ENCODE measurements around the gene CTTN.

Gene CTTN

GRCh38 chr11:70353900-70354568, 44.3 kb upstream of the CTTN start:
- no peak overlapping the region for H3K4me3 ChIP-seq (ENCODE audit: low read depth, low read length, poor library complexity, severe bottlenecking)
- no peak overlapping the region for H3K27ac ChIP-seq (ENCODE audit: low read depth, low read length, poor library complexity, severe bottlenecking)
- no peak overlapping the region for H3K9ac ChIP-seq (ENCODE audit: low read length)
- H3K4me1 ChIP-seq (ENCODE audit: insufficient read depth, low read length, severe bottlenecking) = no peaks in the 10 kb centered on the region
- no peaks in the 10 kb centered on the region for H3K9me2 ChIP-seq (ENCODE audit: low read depth, low read length)
- H3F3A ChIP-seq (ENCODE audit: insufficient read depth, low read length) = no peaks in the 10 kb centered on the region
- no peaks in the 10 kb centered on the region for H3K79me2 ChIP-seq (ENCODE audit: insufficient read depth, low read length)
- H3K36me3 ChIP-seq (ENCODE audit: insufficient read depth, low read length) = peaks cover 58% of the 10 kb centered on the region
- H3K27me3 ChIP-seq (ENCODE audit: insufficient read depth, low read length) = no peaks in the 10 kb centered on the region
- no peaks in the 10 kb centered on the region for H4K20me1 ChIP-seq (ENCODE audit: insufficient read depth, low read length)
- H2AFZ ChIP-seq (ENCODE audit: low read length) = no peak overlapping the region
- TF ChIP-seq EZH2 (IDR thresholded peaks at IDR 0.05; ENCODE audit: borderline replicate concordance, low read length) (no peak), CTCF (IDR thresholded peaks at IDR 0.05; ENCODE audit: low read length) (no peak)
- H3K4me2 ChIP-seq (ENCODE audit: low read length) = no peak overlapping the region
- H3K9me3 ChIP-seq (ENCODE audit: low read length) = no peaks in the 10 kb centered on the region

- Histone ChIP-seq H3K9ac (ENCODE audit: low read length) (no peak overlapping the region), H3K9me2 (ENCODE audit: low read depth, low read length) (no peaks in the 10 kb centered on the region), H3K4me3 (ENCODE audit: low read depth, low read length, poor library complexity, severe bottlenecking) (no peak overlapping the region), H4K20me1 (ENCODE audit: insufficient read depth, low read length) (no peaks in the 10 kb centered on the region), H3K27ac (ENCODE audit: low read depth, low read length, poor library complexity, severe bottlenecking) (no peak overlapping the region), H3K36me3 (ENCODE audit: insufficient read depth, low read length) (peaks cover 57% of the 10 kb centered on the region), H3K27me3 (ENCODE audit: insufficient read depth, low read length) (no peaks in the 10 kb centered on the region), H3K9me3 (ENCODE audit: low read length) (no peaks in the 10 kb centered on the region), H3F3A (ENCODE audit: insufficient read depth, low read length) (no peaks in the 10 kb centered on the region), H3K79me2 (ENCODE audit: insufficient read depth, low read length) (no peaks in the 10 kb centered on the region), H3K4me2 (ENCODE audit: low read length) (no peak overlapping the region), H2AFZ (ENCODE audit: low read length) (no peak overlapping the region), H3K4me1 (ENCODE audit: insufficient read depth, low read length, severe bottlenecking) (no peaks in the 10 kb centered on the region)
- TF ChIP-seq CTCF (IDR thresholded peaks at IDR 0.05; ENCODE audit: low read length) (no peak), EZH2 (IDR thresholded peaks at IDR 0.05; ENCODE audit: borderline replicate concordance, low read length) (no peak)
These were observed 43.7 kb upstream of the CTTN start for GRCh38 chr11:70354629-70355028.

GRCh38 chr11:70358753-70359152, 39.6 kb upstream of the CTTN start:
- H3K9me3 ChIP-seq (ENCODE audit: low read length) = no peaks in the 10 kb centered on the region
- no peaks in the 10 kb centered on the region for H3K9me2 ChIP-seq (ENCODE audit: low read depth, low read length)
- no peaks in the 10 kb centered on the region for H3F3A ChIP-seq (ENCODE audit: insufficient read depth, low read length)
- H3K4me3 ChIP-seq (ENCODE audit: low read depth, low read length, poor library complexity, severe bottlenecking) = no peak overlapping the region
- no peaks in the 10 kb centered on the region for H3K27me3 ChIP-seq (ENCODE audit: insufficient read depth, low read length)
- no peaks in the 10 kb centered on the region for H3K79me2 ChIP-seq (ENCODE audit: insufficient read depth, low read length)
- TF ChIP-seq EZH2 (IDR thresholded peaks at IDR 0.05; ENCODE audit: borderline replicate concordance, low read length) = no peak
- TF ChIP-seq CTCF (IDR thresholded peaks at IDR 0.05; ENCODE audit: low read length) = no peak
- no peaks in the 10 kb centered on the region for H3K4me1 ChIP-seq (ENCODE audit: insufficient read depth, low read length, severe bottlenecking)
- H4K20me1 ChIP-seq (ENCODE audit: insufficient read depth, low read length) = no peaks in the 10 kb centered on the region
- H2AFZ ChIP-seq (ENCODE audit: low read length) = no peak overlapping the region
- H3K4me2 ChIP-seq (ENCODE audit: low read length) = no peak overlapping the region
- peaks cover 79% of the 10 kb centered on the region for H3K36me3 ChIP-seq (ENCODE audit: insufficient read depth, low read length)
- no peak overlapping the region for H3K27ac ChIP-seq (ENCODE audit: low read depth, low read length, poor library complexity, severe bottlenecking)
- no peak overlapping the region for H3K9ac ChIP-seq (ENCODE audit: low read length)

Measured in OCI-LY1 (cell line).